ENCODE data around the gene TRIP10. TPM values are rescaled to one million over a fixed set of nuclear protein-coding genes. Genes with fewer than 3 reads are reported as not detected.
A peak's percentile ranks its signal among the peaks of the same experiment; 100 is the strongest.
"Not testable (repeated sequence)": the region's sequence is repeated elsewhere in the genome, so short reads cannot be mapped to it uniquely, and the experiment has no call there.

The TRIP10 gene
- total RNA-seq, 2 donors from 2014 or later, result 111 to 116 TPM

- no peak for TF ChIP-seq CTCF (conservative IDR thresholded peaks at IDR 0.05)
- no peak for DNase-seq
- H3K4me1 ChIP-seq (ENCODE audit: control insufficient read depth, insufficient read depth, low read length), result no peaks in the 10 kb centered on the region
- no peaks in the 10 kb centered on the region for H3K36me3 ChIP-seq (ENCODE audit: control insufficient read depth, insufficient read depth, low read length)
- no peaks in the 10 kb centered on the region for H3K27me3 ChIP-seq (ENCODE audit: control insufficient read depth, insufficient read depth, low read length, poor library complexity, severe bottlenecking)
- H3K9ac ChIP-seq (ENCODE audit: extremely low read depth, low read length, poor library complexity, severe bottlenecking), result no peak overlapping the region
- no peak overlapping the region for H3K27ac ChIP-seq (ENCODE audit: low read depth, low read length)
- H3K9me3 ChIP-seq (ENCODE audit: control insufficient read depth, low read length), result no peaks in the 10 kb centered on the region
- H3K4me1 Mint-ChIP-seq, result no peaks in the 10 kb centered on the region
- no peaks in the 10 kb centered on the region for H3K9me3 Mint-ChIP-seq
- no peaks in the 10 kb centered on the region for H3K36me3 Mint-ChIP-seq (ENCODE audit: low read depth)
- H3K27me3 Mint-ChIP-seq (ENCODE audit: insufficient read depth), result peaks cover 4% of the 10 kb centered on the region
- H3K4me3 ChIP-seq (ENCODE audit: low read length), result no peak overlapping the region
- 91 to 92% methylated on average over 10 to 14 of the region's 14 CpGs for WGBS, 2 experiments (ENCODE audit: insufficient coverage in 1 of 2, insufficient read length in 1 of 2)
- H3K27ac Mint-ChIP-seq, result no peak overlapping the region
- H3K4me3 Mint-ChIP-seq, result no peak overlapping the region
Observed at GRCh38 chr19:6772866-6773322, 33.4 kb downstream of the TRIP10 start.

- no peaks in the 10 kb centered on the region for H3K36me3 Mint-ChIP-seq (ENCODE audit: low read depth)
- peak; percentile 60 for DNase-seq
- no peaks in the 10 kb centered on the region for H3K4me1 Mint-ChIP-seq
- no peak overlapping the region for H3K4me3 Mint-ChIP-seq
- Histone ChIP-seq H3K9me3 (ENCODE audit: control insufficient read depth, low read length) (no peaks in the 10 kb centered on the region), H3K9ac (ENCODE audit: extremely low read depth, low read length, poor library complexity, severe bottlenecking) (no peak overlapping the region), H3K4me1 (ENCODE audit: control insufficient read depth, insufficient read depth, low read length) (no peaks in the 10 kb centered on the region), H3K36me3 (ENCODE audit: control insufficient read depth, insufficient read depth, low read length) (no peaks in the 10 kb centered on the region), H3K27ac (ENCODE audit: low read depth, low read length) (no peak overlapping the region), H3K4me3 (ENCODE audit: low read length) (no peak overlapping the region), H3K27me3 (ENCODE audit: control insufficient read depth, insufficient read depth, low read length, poor library complexity, severe bottlenecking) (no peaks in the 10 kb centered on the region)
- WGBS, 2 experiments (ENCODE audit: insufficient coverage in 1 of 2, insufficient read length in 1 of 2), result 75 to 92% methylated on average over 6 to 7 of the region's 8 CpGs
- TF ChIP-seq CTCF (conservative IDR thresholded peaks at IDR 0.05), result no peak
- H3K9me3 Mint-ChIP-seq, result no peaks in the 10 kb centered on the region
- peaks cover 4% of the 10 kb centered on the region for H3K27me3 Mint-ChIP-seq (ENCODE audit: insufficient read depth)
- no peak overlapping the region for H3K27ac Mint-ChIP-seq
Observed at GRCh38 chr19:6773323-6773931, 33.9 kb downstream of the TRIP10 start.

GRCh38 chr19:6774821-6775707, 35.6 kb downstream of the TRIP10 start:
- no peak overlapping the region for H3K4me3 Mint-ChIP-seq
- no peaks in the 10 kb centered on the region for H3K4me1 Mint-ChIP-seq

GRCh38 chr19:6776045-6776444, 36.6 kb downstream of the TRIP10 start:
- H3K27ac ChIP-seq (ENCODE audit: low read depth, low read length); H3K9ac ChIP-seq (ENCODE audit: extremely low read depth, low read length, poor library complexity, severe bottlenecking); H3K27me3 Mint-ChIP-seq (ENCODE audit: insufficient read depth); H3K4me3 ChIP-seq (ENCODE audit: low read length); H3K4me1 Mint-ChIP-seq; H3K4me1 ChIP-seq (ENCODE audit: control insufficient read depth, insufficient read depth, low read length); H3K36me3 ChIP-seq (ENCODE audit: control insufficient read depth, insufficient read depth, low read length); H3K9me3 ChIP-seq (ENCODE audit: control insufficient read depth, low read length); DNase-seq; H3K27ac Mint-ChIP-seq; H3K4me3 Mint-ChIP-seq; H3K36me3 Mint-ChIP-seq (ENCODE audit: low read depth); H3K9me3 Mint-ChIP-seq; H3K27me3 ChIP-seq (ENCODE audit: control insufficient read depth, insufficient read depth, low read length, poor library complexity, severe bottlenecking): not testable (repeated sequence)

More at GRCh38 chr19:6774821-6775707, 35.6 kb downstream of the TRIP10 start:
- no peaks in the 10 kb centered on the region for H3K36me3 ChIP-seq (ENCODE audit: control insufficient read depth, insufficient read depth, low read length)
- no peak overlapping the region for H3K27ac ChIP-seq (ENCODE audit: low read depth, low read length)
- H3K36me3 Mint-ChIP-seq (ENCODE audit: low read depth), result no peaks in the 10 kb centered on the region
- H3K4me3 ChIP-seq (ENCODE audit: low read length), result no peak overlapping the region
- no peaks in the 10 kb centered on the region for H3K9me3 Mint-ChIP-seq
- no peaks in the 10 kb centered on the region for H3K27me3 ChIP-seq (ENCODE audit: control insufficient read depth, insufficient read depth, low read length, poor library complexity, severe bottlenecking)
- no peak for DNase-seq
- H3K9me3 ChIP-seq (ENCODE audit: control insufficient read depth, low read length), result no peaks in the 10 kb centered on the region
- no peak overlapping the region for H3K9ac ChIP-seq (ENCODE audit: extremely low read depth, low read length, poor library complexity, severe bottlenecking)
- no peak overlapping the region for H3K27ac Mint-ChIP-seq
- no peak for TF ChIP-seq CTCF (conservative IDR thresholded peaks at IDR 0.05)
- WGBS, 2 experiments (ENCODE audit: insufficient coverage in 1 of 2, insufficient read length in 1 of 2), result 69 to 75% methylated on average over 6 to 10 of the region's 11 CpGs
- peaks cover 4% of the 10 kb centered on the region for H3K27me3 Mint-ChIP-seq (ENCODE audit: insufficient read depth)
- H3K4me1 ChIP-seq (ENCODE audit: control insufficient read depth, insufficient read depth, low read length), result no peaks in the 10 kb centered on the region

All from endodermal cell (in vitro differentiated cells).